ENCODE results near the gene FXYD3. TPM values are rescaled to one million over a fixed set of nuclear protein-coding genes. Genes with fewer than 3 reads are reported as not detected.
"Not testable (repeated sequence)": the region's sequence is repeated elsewhere in the genome, so short reads cannot be mapped to it uniquely, and the experiment has no call there.

The FXYD3 gene
- polyA plus RNA-seq, 1 experiment, result not detected

DNA sequence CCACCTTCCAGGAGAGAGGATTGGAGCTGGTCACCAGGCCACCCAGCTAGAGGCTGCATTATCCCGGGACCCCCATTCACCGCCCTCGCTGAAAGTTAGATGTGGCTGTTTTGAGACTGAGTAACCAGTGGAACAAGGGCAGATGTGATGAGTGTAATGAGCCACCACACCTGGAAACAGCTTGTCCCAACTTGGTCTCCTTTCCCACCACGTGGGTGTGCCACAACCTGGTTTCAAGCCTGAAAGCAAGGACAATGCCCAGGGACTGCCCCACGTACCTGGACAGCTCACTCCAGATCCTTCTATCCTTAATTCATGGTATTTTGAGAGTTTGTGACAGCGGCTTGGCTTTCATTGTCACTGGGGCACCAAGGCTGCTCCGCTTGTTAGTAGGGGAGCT is 12.2 kb downstream of the FXYD3 start:
- no peaks in the 10 kb centered on the region for H3K36me3 ChIP-seq (ENCODE audit: control insufficient read depth, insufficient read depth, low read length)
- ChIA-PET POLR2A (interaction anchor here (0.6 kb wide), 1 partner anchor 84 kb away, joined by 4 read pairs; no protein-coding TSS in a partner anchor), CTCF (interaction anchor here (0.7 to 2.6 kb wide), 5 partner anchors 8 to 14 kb away, joined by 3 to 25 read pairs (median 6); partner anchors contain the start of gene LGI4)
- peaks cover 4% of the 10 kb centered on the region for H3K27me3 ChIP-seq (ENCODE audit: control insufficient read depth, insufficient read depth, low read length)
- DNase-seq (ENCODE audit: low read depth), result no peak
- H3K4me3 ChIP-seq (ENCODE audit: low read depth, low read length), result no peak overlapping the region
- TF ChIP-seq, protein P1, sequence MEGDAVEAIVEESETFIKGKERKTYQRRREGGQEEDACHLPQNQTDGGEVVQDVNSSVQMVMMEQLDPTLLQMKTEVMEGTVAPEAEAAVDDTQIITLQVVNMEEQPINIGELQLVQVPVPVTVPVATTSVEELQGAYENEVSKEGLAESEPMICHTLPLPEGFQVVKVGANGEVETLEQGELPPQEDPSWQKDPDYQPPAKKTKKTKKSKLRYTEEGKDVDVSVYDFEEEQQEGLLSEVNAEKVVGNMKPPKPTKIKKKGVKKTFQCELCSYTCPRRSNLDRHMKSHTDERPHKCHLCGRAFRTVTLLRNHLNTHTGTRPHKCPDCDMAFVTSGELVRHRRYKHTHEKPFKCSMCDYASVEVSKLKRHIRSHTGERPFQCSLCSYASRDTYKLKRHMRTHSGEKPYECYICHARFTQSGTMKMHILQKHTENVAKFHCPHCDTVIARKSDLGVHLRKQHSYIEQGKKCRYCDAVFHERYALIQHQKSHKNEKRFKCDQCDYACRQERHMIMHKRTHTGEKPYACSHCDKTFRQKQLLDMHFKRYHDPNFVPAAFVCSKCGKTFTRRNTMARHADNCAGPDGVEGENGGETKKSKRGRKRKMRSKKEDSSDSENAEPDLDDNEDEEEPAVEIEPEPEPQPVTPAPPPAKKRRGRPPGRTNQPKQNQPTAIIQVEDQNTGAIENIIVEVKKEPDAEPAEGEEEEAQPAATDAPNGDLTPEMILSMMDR (IDR thresholded peaks at IDR 0.05; ENCODE audit: insufficient read depth, low read depth, low read length), result no peak

DNA sequence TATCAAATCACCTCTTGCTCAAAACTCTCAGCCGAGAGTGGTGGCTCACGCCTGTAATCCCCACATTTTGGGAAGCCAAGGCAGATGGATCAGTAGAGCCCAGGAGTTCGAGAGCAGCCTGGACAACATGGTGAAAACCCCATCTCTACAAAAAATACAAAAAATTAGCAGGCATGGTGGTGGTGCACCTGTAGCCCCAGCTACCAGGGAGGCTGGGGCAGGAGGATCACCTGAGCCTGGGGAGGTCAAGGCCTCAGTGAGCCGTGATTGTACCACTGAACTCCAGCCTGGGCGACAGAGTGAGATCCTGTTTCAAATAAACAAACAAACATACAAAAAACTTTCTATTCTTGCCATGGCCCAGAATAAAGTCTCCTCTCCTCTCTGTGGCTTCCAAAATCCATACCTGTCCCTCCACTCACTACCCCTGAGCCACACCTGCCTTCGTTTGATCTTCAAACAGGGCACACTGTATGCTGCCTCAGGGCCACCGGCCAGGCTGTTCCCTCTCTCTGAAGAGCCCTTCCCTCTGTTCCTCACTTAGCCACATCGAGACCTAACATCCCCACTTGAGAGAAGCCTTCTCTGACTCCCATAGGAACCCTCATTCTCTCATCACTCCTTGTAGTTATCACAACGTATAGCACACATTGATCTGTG is 12.9 kb downstream of the FXYD3 start:
- peaks cover 4% of the 10 kb centered on the region for H3K27me3 ChIP-seq (ENCODE audit: control insufficient read depth, insufficient read depth, low read length)
- ChIA-PET CTCF (interaction anchor here (0.7 to 2.6 kb wide), 3 partner anchors 8 to 14 kb away, joined by 4 to 25 read pairs (median 6); partner anchors contain the start of gene LGI4), POLR2A (interaction anchor here (0.6 kb wide), 1 partner anchor 85 kb away, joined by 4 read pairs; no protein-coding TSS in a partner anchor)
- TF ChIP-seq, protein P1 (IDR thresholded peaks at IDR 0.05; ENCODE audit: insufficient read depth, low read depth, low read length), result no peak
- no peaks in the 10 kb centered on the region for H3K36me3 ChIP-seq (ENCODE audit: control insufficient read depth, insufficient read depth, low read length)
- no peak for DNase-seq (ENCODE audit: low read depth)
- no peak overlapping the region for H3K4me3 ChIP-seq (ENCODE audit: low read depth, low read length)

DNA sequence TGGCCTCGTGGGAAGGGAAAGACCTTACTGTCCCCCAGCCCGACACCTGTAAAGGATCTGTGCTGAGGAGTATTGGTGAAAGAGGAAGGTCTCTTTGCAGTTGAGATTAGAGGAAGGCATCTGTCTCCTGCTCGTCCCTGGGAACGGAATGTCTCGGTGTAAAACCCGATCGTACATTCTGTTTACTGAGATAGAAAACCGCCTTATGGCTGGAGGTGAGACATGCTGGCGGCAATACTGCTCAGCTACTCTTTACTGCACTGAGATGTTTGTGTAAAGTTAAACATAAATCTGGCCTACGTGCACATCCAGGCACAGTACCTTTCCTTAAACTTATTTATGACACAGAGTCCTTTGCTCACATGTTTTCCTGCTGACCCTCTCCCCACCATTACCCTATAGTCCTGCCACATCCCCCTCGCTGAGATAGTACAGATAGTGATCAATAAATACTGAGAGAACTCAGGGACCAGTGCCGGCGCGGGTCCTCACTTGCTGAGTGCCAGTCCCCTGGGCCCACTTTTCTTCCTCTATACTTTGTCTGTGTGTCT is 14.2 kb downstream of the FXYD3 start:
- H3K36me3 ChIP-seq (ENCODE audit: control insufficient read depth, insufficient read depth, low read length); H3K27me3 ChIP-seq (ENCODE audit: control insufficient read depth, insufficient read depth, low read length); POLR2A ChIA-PET; DNase-seq (ENCODE audit: low read depth); H3K4me3 ChIP-seq (ENCODE audit: low read depth, low read length): not testable (repeated sequence)
- CTCF ChIA-PET, result interaction anchor here (1.0 kb wide), 1 partner anchor 15 kb away, joined by 3 read pairs; no protein-coding TSS in a partner anchor

DNA sequence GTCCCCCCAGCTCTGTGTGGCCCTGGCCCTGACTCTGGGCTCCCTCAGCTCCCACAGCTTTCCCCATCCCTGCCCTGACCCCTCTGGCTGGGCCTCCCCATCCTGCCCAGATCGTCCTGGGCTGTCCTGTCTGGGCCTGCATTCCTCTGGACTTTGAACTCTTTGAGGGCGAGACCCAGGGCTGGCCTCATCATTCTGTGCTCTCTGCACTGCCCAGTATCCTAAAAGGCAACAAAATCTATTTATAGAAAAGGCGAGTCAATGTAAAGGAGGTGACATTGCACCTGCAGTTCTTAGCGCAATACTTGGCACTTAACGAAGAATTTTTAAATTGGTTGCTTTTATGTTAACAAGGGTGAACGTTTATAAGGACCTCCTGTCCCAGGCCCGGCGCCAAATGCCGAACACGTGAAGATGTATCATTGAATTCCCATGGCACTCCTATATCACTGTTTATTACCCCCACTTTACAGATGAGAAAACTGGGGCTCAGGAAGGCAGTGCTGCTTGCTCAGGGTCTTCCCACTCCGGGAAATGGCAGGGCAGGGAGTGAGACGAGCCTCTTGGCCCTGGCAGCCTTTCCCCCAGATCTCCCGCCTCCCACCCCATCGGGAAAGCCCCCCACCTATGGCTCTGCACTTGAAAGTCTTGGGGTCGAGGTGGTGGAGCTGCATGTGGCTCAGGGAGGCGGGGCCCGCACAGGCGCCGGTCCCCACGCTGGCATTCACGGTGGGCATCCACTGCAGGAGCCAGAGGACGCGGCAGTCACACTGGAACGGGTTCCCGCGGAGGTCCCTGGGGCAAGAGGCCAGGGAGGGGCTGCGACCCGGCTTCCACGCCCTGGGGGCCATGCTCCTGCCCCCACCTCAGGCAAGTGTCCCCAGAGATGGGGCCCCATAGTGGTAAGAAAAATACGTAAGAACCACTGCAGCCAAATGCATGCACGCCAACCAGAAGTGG is 15.4 kb downstream of the FXYD3 start:
- TF ChIP-seq, protein P1 (IDR thresholded peaks at IDR 0.05; ENCODE audit: insufficient read depth, low read depth, low read length), result no peak
- ChIA-PET POLR2A (no interaction called here), CTCF (interaction anchor here (1.0 kb wide), 2 partner anchors 14 to 16 kb away, joined by 3 to 4 read pairs; no protein-coding TSS in a partner anchor)
- Histone ChIP-seq H3K27me3 (ENCODE audit: control insufficient read depth, insufficient read depth, low read length) (peaks cover 4% of the 10 kb centered on the region), H3K36me3 (ENCODE audit: control insufficient read depth, insufficient read depth, low read length) (no peaks in the 10 kb centered on the region), H3K4me3 (ENCODE audit: low read depth, low read length) (no peak overlapping the region)
- DNase-seq (ENCODE audit: low read depth), result no peak

DNA sequence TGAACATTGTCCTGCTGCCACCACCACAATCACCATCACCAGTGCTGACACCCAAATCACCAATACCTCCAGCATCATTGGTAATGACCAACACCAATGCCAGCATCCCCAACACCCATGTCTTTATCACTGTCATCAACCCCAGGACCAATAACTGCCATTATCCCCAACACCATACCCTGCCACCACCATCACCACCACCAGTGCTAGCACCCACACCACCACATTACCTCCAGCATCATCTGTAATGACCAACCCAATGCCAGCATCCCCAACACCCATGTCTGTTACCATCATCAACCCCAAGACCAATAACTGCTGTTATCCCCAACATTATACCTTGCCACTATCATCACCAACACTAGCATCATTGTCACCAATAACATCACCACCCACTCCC is 16.6 kb downstream of the FXYD3 start:
- DNase-seq (ENCODE audit: low read depth), result no peak
- no peak overlapping the region for H3K4me3 ChIP-seq (ENCODE audit: low read depth, low read length)
- TF ChIP-seq, protein P1 (IDR thresholded peaks at IDR 0.05; ENCODE audit: insufficient read depth, low read depth, low read length), result no peak
- H3K27me3 ChIP-seq (ENCODE audit: control insufficient read depth, insufficient read depth, low read length), result peaks cover 4% of the 10 kb centered on the region
- CTCF ChIA-PET, result interaction anchor here (1.0 kb wide), 1 partner anchor 15 kb away, joined by 4 read pairs; no protein-coding TSS in a partner anchor
- POLR2A ChIA-PET, result no interaction called here
- no peaks in the 10 kb centered on the region for H3K36me3 ChIP-seq (ENCODE audit: control insufficient read depth, insufficient read depth, low read length)
